MM.1S (cell line): Measurements from ENCODE around the gene CCDC167.

Experiments
- DNase-seq: peaks from one replicate; pipeline ENCODE4 v3.0.0-alpha.2; 2015
- H2AFZ ChIP-seq: fragments of 300-600 bp; sonication (generic); 2 replicates; pipeline ENCODE4 v1.6.0; 2016; ENCODE audit warnings: antibody characterized with exemption, low read length
- H3F3A ChIP-seq: fragments of 300-600 bp; sonication (generic); 2 replicates; pipeline ENCODE4 v1.6.1; 2016; ENCODE audit warnings: mild to moderate bottlenecking, antibody characterized with exemption, low read length, moderate library complexity, mixed read lengths; ENCODE audit not compliant: insufficient read depth
- H3K27ac ChIP-seq: fragments of 300-600 bp; sonication (generic); 2 replicates; pipeline ENCODE4 v1.5.1; 2016; ENCODE audit warnings: mild to moderate bottlenecking, low read length
- H3K27me3 ChIP-seq: fragments of 300-600 bp; sonication (generic); replicated peaks from 2 replicates; pipeline ENCODE4 v1.6.0; 2016; ENCODE audit warnings: low read length; ENCODE audit not compliant: insufficient read depth
- H3K36me3 ChIP-seq: fragments of 300-600 bp; sonication (generic); replicated peaks from 2 replicates; pipeline ENCODE4 v1.6.1; 2016; ENCODE audit warnings: mild to moderate bottlenecking, low read length, mixed read lengths; ENCODE audit not compliant: insufficient read depth
- H3K4me1 ChIP-seq: fragments of 300-600 bp; sonication (generic); 2 replicates; pipeline ENCODE4 v1.6.1; 2016; ENCODE audit warnings: low read length, mixed read lengths
- H3K4me2 ChIP-seq: fragments of 300-600 bp; sonication (generic); 2 replicates; pipeline ENCODE4 v1.6.0; 2016; ENCODE audit warnings: low read depth, low read length
- H3K4me3 ChIP-seq: fragments of 300-600 bp; sonication (generic); 2 replicates; pipeline ENCODE4 v1.5.1; 2016; ENCODE audit warnings: low read length, mixed read lengths
- H3K79me2 ChIP-seq: fragments of 300-600 bp; sonication (generic); 2 replicates; pipeline ENCODE4 v1.6.1; 2016; ENCODE audit warnings: mixed run types, low read length, mixed read lengths
- H3K9ac ChIP-seq: fragments of 300-600 bp; sonication (generic); 2 replicates; pipeline ENCODE4 v1.6.1; 2016; ENCODE audit warnings: low read length, mixed read lengths
- H3K9me2 ChIP-seq: fragments of 300-600 bp; sonication (generic); replicated peaks from 2 replicates; pipeline ENCODE4 v1.6.1; 2016; ENCODE audit warnings: mild to moderate bottlenecking, low read length, mixed read lengths; ENCODE audit not compliant: insufficient read depth
- H3K9me3 ChIP-seq: fragments of 300-600 bp; sonication (generic); replicated peaks from 2 replicates; pipeline ENCODE4 v1.6.1; 2016; ENCODE audit warnings: mild to moderate bottlenecking, low read length, mixed read lengths; ENCODE audit not compliant: insufficient read depth
- H4K20me1 ChIP-seq: fragments of 300-600 bp; sonication (generic); 2 replicates; pipeline ENCODE4 v1.6.1; 2016; ENCODE audit warnings: mild to moderate bottlenecking, low read length, moderate library complexity, mixed read lengths; ENCODE audit not compliant: insufficient read depth
- CTCF ChIP-seq: fragments of 300-600 bp; sonication (generic); IDR thresholded peaks from 2 replicates; pipeline ENCODE4 v1.5.1; 2016; ENCODE audit warnings: antibody characterized with exemption, low read length, mixed read lengths
- EZH2 ChIP-seq: fragments of 300-600 bp; sonication (generic); optimal IDR thresholded peaks from 2 replicates; pipeline ENCODE3; 2017; ENCODE audit warnings: low read depth, mild to moderate bottlenecking, antibody characterized with exemption, low read length, mixed read lengths
- EZH2phosphoT487 ChIP-seq: fragments of 300-600 bp; sonication (generic); IDR thresholded peaks from 2 replicates; pipeline ENCODE4 v1.6.1; 2018; ENCODE audit warnings: antibody characterized with exemption, low read length

Gene CCDC167

GRCh38 chr6:37547564-37548061, 47.9 kb upstream of the CCDC167 start:
- H3K79me2 ChIP-seq: no peaks in the 10 kb centered on the region

GRCh38 chr6:37546141-37546871, 46.6 kb upstream of the CCDC167 start:
- Histone ChIP-seq H3K4me1 (no peaks in the 10 kb centered on the region), H4K20me1 (no peaks in the 10 kb centered on the region), H3K36me3 (no peaks in the 10 kb centered on the region), H3K9me2 (no peaks in the 10 kb centered on the region), H3K9me3 (no peaks in the 10 kb centered on the region), H3F3A (no peaks in the 10 kb centered on the region), H2AFZ (no peak overlapping the region), H3K9ac (no peak overlapping the region), H3K4me3 (no peak overlapping the region), H3K79me2 (no peaks in the 10 kb centered on the region), H3K4me2 (no peak overlapping the region), H3K27me3 (no peaks in the 10 kb centered on the region), H3K27ac (no peak overlapping the region)
- no peak for TF ChIP-seq EZH2phosphoT487
- TF ChIP-seq CTCF: no peak
- TF ChIP-seq EZH2: no peak
- DNase-seq: no peak

More at GRCh38 chr6:37547564-37548061, 47.9 kb upstream of the CCDC167 start:
- no peak overlapping the region for H3K27ac ChIP-seq
- no peaks in the 10 kb centered on the region for H3K9me2 ChIP-seq
- no peaks in the 10 kb centered on the region for H4K20me1 ChIP-seq
- H3K9me3 ChIP-seq: no peaks in the 10 kb centered on the region
- H3K27me3 ChIP-seq: no peaks in the 10 kb centered on the region
- no peaks in the 10 kb centered on the region for H3K36me3 ChIP-seq
- no peak for DNase-seq
- H3F3A ChIP-seq: no peaks in the 10 kb centered on the region
- H3K4me3 ChIP-seq: no peak overlapping the region
- H3K4me1 ChIP-seq: no peaks in the 10 kb centered on the region
- H3K4me2 ChIP-seq: no peak overlapping the region
- no peak overlapping the region for H3K9ac ChIP-seq
- H2AFZ ChIP-seq: no peak overlapping the region
- TF ChIP-seq EZH2: no peak
- TF ChIP-seq EZH2phosphoT487: no peak
- TF ChIP-seq CTCF: no peak

- Histone ChIP-seq H3K27ac (no peak overlapping the region), H3K79me2 (no peaks in the 10 kb centered on the region), H3K27me3 (no peaks in the 10 kb centered on the region), H3K9me3 (no peaks in the 10 kb centered on the region), H3K4me3 (no peak overlapping the region), H3K4me2 (no peak overlapping the region), H3K9me2 (no peaks in the 10 kb centered on the region), H4K20me1 (no peaks in the 10 kb centered on the region), H3K4me1 (no peaks in the 10 kb centered on the region), H3F3A (no peaks in the 10 kb centered on the region), H3K9ac (no peak overlapping the region), H3K36me3 (no peaks in the 10 kb centered on the region), H2AFZ (no peak overlapping the region)
- no peak for DNase-seq
- TF ChIP-seq EZH2phosphoT487: no peak
- no peak for TF ChIP-seq EZH2
- no peak for TF ChIP-seq CTCF
Measured at GRCh38 chr6:37544530-37544929, 44.8 kb upstream of the CCDC167 start.
